ENCODE measurements around the gene A3GALT2.
"Not testable (repeated sequence)": the region's sequence is repeated elsewhere in the genome, so short reads cannot be mapped to it uniquely, and the experiment has no call there.

The A3GALT2 gene

GRCh38 chr1:33295023-33295422 is 25.9 kb downstream of the A3GALT2 start:
- in situ Hi-C loops (cut with MboI; ENCODE audit: low sequenced_read_pairs): no loop called here

- in situ Hi-C loops (cut with MboI; ENCODE audit: low sequenced_read_pairs): no loop called here
Observed at GRCh38 chr1:33294071-33295010, 26.6 kb downstream of the A3GALT2 start.

GRCh38 chr1:33292726-33293340 is 28.1 kb downstream of the A3GALT2 start:
- in situ Hi-C loops (cut with MboI; ENCODE audit: low sequenced_read_pairs): no loop called here

- in situ Hi-C loops (cut with MboI; ENCODE audit: low sequenced_read_pairs): not testable (repeated sequence)
Observed at GRCh38 chr1:33290615-33291014, 30.3 kb downstream of the A3GALT2 start.

GRCh38 chr1:33289858-33290154 is 31.1 kb downstream of the A3GALT2 start:
- in situ Hi-C loops (cut with MboI; ENCODE audit: low sequenced_read_pairs): no loop called here

GRCh38 chr1:33288976-33289857 is 31.7 kb downstream of the A3GALT2 start:
- in situ Hi-C loops (cut with MboI; ENCODE audit: low sequenced_read_pairs): no loop called here

- in situ Hi-C loops (cut with MboI; ENCODE audit: low sequenced_read_pairs): no loop called here
Observed at GRCh38 chr1:33287317-33287716, 33.6 kb downstream of the A3GALT2 start.

GRCh38 chr1:33286451-33287185 is 34.3 kb downstream of the A3GALT2 start:
- in situ Hi-C loops (cut with MboI; ENCODE audit: low sequenced_read_pairs): no loop called here

GRCh38 chr1:33284049-33284448 is 36.8 kb downstream of the A3GALT2 start:
- in situ Hi-C loops (cut with MboI; ENCODE audit: low sequenced_read_pairs): no loop called here

- in situ Hi-C loops (cut with MboI; ENCODE audit: low sequenced_read_pairs): no loop called here
Observed at GRCh38 chr1:33282791-33283190, 38.1 kb downstream of the A3GALT2 start.

- in situ Hi-C loops (cut with MboI; ENCODE audit: low sequenced_read_pairs): no loop called here
Observed at GRCh38 chr1:33281554-33282303, 39.2 kb downstream of the A3GALT2 start.

GRCh38 chr1:33280091-33280661 is 40.7 kb downstream of the A3GALT2 start:
- in situ Hi-C loops (cut with MboI; ENCODE audit: low sequenced_read_pairs): no loop called here

- in situ Hi-C loops (cut with MboI; ENCODE audit: low sequenced_read_pairs): no loop called here
Observed at GRCh38 chr1:33277488-33278084, 43.3 kb downstream of the A3GALT2 start.

- in situ Hi-C loops (cut with MboI; ENCODE audit: low sequenced_read_pairs): no loop called here
Observed at GRCh38 chr1:33276573-33277298, 44.2 kb downstream of the A3GALT2 start.

GRCh38 chr1:33275706-33276572 is 45.0 kb downstream of the A3GALT2 start:
- in situ Hi-C loops (cut with MboI; ENCODE audit: low sequenced_read_pairs): no loop called here

- in situ Hi-C loops (cut with MboI; ENCODE audit: low sequenced_read_pairs): no loop called here
Observed at GRCh38 chr1:33275195-33275594, 45.7 kb downstream of the A3GALT2 start.

GRCh38 chr1:33274446-33274845 is 46.5 kb downstream of the A3GALT2 start:
- in situ Hi-C loops (cut with MboI; ENCODE audit: low sequenced_read_pairs): no loop called here

GRCh38 chr1:33273961-33274371 is 46.9 kb downstream of the A3GALT2 start:
- in situ Hi-C loops (cut with MboI; ENCODE audit: low sequenced_read_pairs): no loop called here
